PC-9 (cell line): Measurements from ENCODE around the gene C1orf167. TPM values are rescaled to one million over a fixed set of nuclear protein-coding genes. Genes with fewer than 3 reads are reported as not detected.

ENCODE experiments used
- Bru-seq: library from RNA; stranded (reverse); fragments of 400-500 nt; gene quantifications from one replicate; lab custom pipeline; 2021; lab: Mats Ljungman, UMichigan
- BruChase-seq, 2 experiments: library from RNA; stranded (reverse); fragments of 400-500 nt; gene quantifications; one replicate each; lab custom pipeline; 2021; lab: Mats Ljungman, UMichigan
- BruUV-seq: library from RNA; stranded (reverse); fragments of 400-500 nt; replicated peaks from 2 replicates; lab custom pipeline; 2021; lab: Mats Ljungman, UMichigan
- CTCF ChIA-PET: fragments of 300-600 bp; sonication (Branson Sonifier 250); formaldehyde crosslinking; loops from one replicate; lab custom pipeline; 2022; ENCODE audit warnings: antibody characterized with exemption; lab: Charles Lee
- POLR2A ChIA-PET: fragments of 300-600 bp; sonication (Branson Sonifier 250); formaldehyde crosslinking; loops from one replicate; lab custom pipeline; 2022; ENCODE audit warnings: antibody characterized with exemption; ENCODE audit not compliant: unreplicated experiment; lab: Charles Lee
- DNase-seq, 2 experiments: peaks; one replicate each; pipeline versions ENCODE4 v3.0.0 to v3.0.0-alpha.2; 2015 to 2022; ENCODE audit warnings: mixed read lengths in 1 of 2
- H2AFZ ChIP-seq: fragments of 200-600 bp; sonication (generic); 2 replicates; pipeline ENCODE4 v1.8.1; 2017; ENCODE audit warnings: antibody characterized with exemption
- H3F3A ChIP-seq: fragments of 200-600 bp; sonication (generic); 2 replicates; pipeline ENCODE4 v1.8.1; 2017; ENCODE audit warnings: antibody characterized with exemption, mild to moderate bottlenecking, low read depth; ENCODE audit not compliant: insufficient read depth
- H3K27ac ChIP-seq: fragments of 200-600 bp; sonication (generic); 2 replicates; pipeline ENCODE4 v1.6.1; 2016; ENCODE audit warnings: mixed run types
- H3K27me3 ChIP-seq: fragments of 200-600 bp; sonication (generic); 2 replicates; pipeline ENCODE4 v1.6.1; 2016; ENCODE audit warnings: low read depth, mixed run types; ENCODE audit not compliant: insufficient read depth
- H3K36me3 ChIP-seq: fragments of 200-600 bp; sonication (generic); 2 replicates; pipeline ENCODE4 v1.6.1; 2016; ENCODE audit warnings: low read depth, mixed run types
- H3K4me1 ChIP-seq: fragments of 200-600 bp; sonication (generic); replicated peaks from 2 replicates; pipeline ENCODE4 v1.6.1; 2016; ENCODE audit warnings: mixed run types; ENCODE audit not compliant: insufficient read depth
- H3K4me2 ChIP-seq: fragments of 200-600 bp; sonication (generic); 2 replicates; pipeline ENCODE4 v1.6.1; 2017; ENCODE audit warnings: mixed run types
- H3K4me3 ChIP-seq: fragments of 200-600 bp; sonication (generic); 2 replicates; pipeline ENCODE4 v1.6.1; 2016; ENCODE audit warnings: mixed run types
- H3K79me2 ChIP-seq: fragments of 200-600 bp; sonication (generic); 2 replicates; pipeline ENCODE4 v1.6.1; 2017; ENCODE audit warnings: low read depth, mixed run types
- H3K9me2 ChIP-seq: fragments of 200-600 bp; sonication (generic); 2 replicates; pipeline ENCODE4 v1.8.1; 2017; ENCODE audit warnings: mild to moderate bottlenecking; ENCODE audit not compliant: insufficient read depth
- H3K9me3 ChIP-seq: fragments of 200-600 bp; sonication (generic); 2 replicates; pipeline ENCODE4 v1.8.1; 2016; ENCODE audit warnings: low read depth; ENCODE audit not compliant: insufficient read depth
- H4K20me1 ChIP-seq: fragments of 200-600 bp; sonication (generic); 2 replicates; pipeline ENCODE4 v1.8.1; 2017; ENCODE audit not compliant: insufficient read depth
- CTCF ChIP-seq: fragments of 200-600 bp; sonication (generic); conservative IDR thresholded peaks from 2 replicates; pipeline ENCODE4 v1.6.1; 2017; ENCODE audit warnings: mixed run types, antibody characterized with exemption, mild to moderate bottlenecking, moderate library complexity
- EZH2 ChIP-seq: fragments of 200-600 bp; sonication (generic); IDR thresholded peaks from 2 replicates; pipeline ENCODE4 v1.8.0; 2017; ENCODE audit warnings: antibody characterized with exemption, low read depth
- intact Hi-C: fragments of 100-400 bp; cut with micrococcal nuclease; formaldehyde crosslinking; loops from one replicate; pipeline ENCODE4 v1.10.0; 2022; ENCODE audit not compliant: unreplicated experiment
- long read RNA-seq: library from polyadenylated mRNA; stranded (forward); transcript quantifications from one replicate; pipeline ENCODE4 v2.0.0, GENCODE V29; 2022
- total RNA-seq: library from RNA; stranded (reverse); gene quantifications from 2 replicates; pipeline ENCODE4 v1.2.3, GENCODE V29; 2021

Gene C1orf167
- not detected in 2 replicates for total RNA-seq
- not detected for Bru-seq, nascent RNA
- percentile 5 among the genes with signal in this experiment for BruChase-seq, experiment 1, labeled RNA remaining after a 2-hour chase
- percentile 2 among the genes with signal in this experiment for BruChase-seq, experiment 2, labeled RNA remaining after a 6-hour chase
- long read RNA-seq, partial matches to known transcripts = 0 of 2 reads
- long read RNA-seq, other reads (novel, unspliced or antisense) = 2 of 2 reads

GRCh38 chr1:11761988-11762406 lies at the start of gene C1orf167:
Gene C1orf167 (plus strand): TSS chr1:11762193. CDS start chr1:11764401, 2,208 bp downstream.
- Histone ChIP-seq H3K4me3 (no peak within 1 kb of the TSS), H3K4me2 (no peak within 1 kb of the TSS), H3K9me2 (no peaks in the 10 kb centered on the region), H2AFZ (no peak within 1 kb of the TSS), H3K4me1 (no peaks in the 10 kb centered on the region), H3K9me3 (no peaks in the 10 kb centered on the region), H3K27me3 (no peaks in the 10 kb centered on the region), H3K27ac (no peak within 1 kb of the TSS), H4K20me1 (no peaks in the 10 kb centered on the region), H3K79me2 (no peaks in the 10 kb centered on the region), H3F3A (no peaks in the 10 kb centered on the region), H3K36me3 (no peaks in the 10 kb centered on the region)
- intact Hi-C loops = no loop called here
- ChIA-PET POLR2A (no interaction called here), CTCF (no interaction called here)
- TF ChIP-seq CTCF (no peak), EZH2 (no peak)
- BruUV-seq = no TSS peak
- DNase-seq = peak in 1 of 2 experiments; percentile 35

- Histone ChIP-seq H3K9me2 (no peaks in the 10 kb centered on the region), H3K4me3 (no peak overlapping the region), H3F3A (peaks cover 3% of the 10 kb centered on the region; the same call in 1 of the 2 replicates), H3K4me2 (no peak overlapping the region), H3K9me3 (no peaks in the 10 kb centered on the region), H3K27me3 (peaks cover 12% of the 10 kb centered on the region), H3K27ac (no peak overlapping the region), H3K4me1 (no peaks in the 10 kb centered on the region; the same call in 1 of the 2 replicates), H2AFZ (no peak overlapping the region), H3K36me3 (no peaks in the 10 kb centered on the region), H3K79me2 (no peaks in the 10 kb centered on the region), H4K20me1 (no peaks in the 10 kb centered on the region)
- ChIA-PET POLR2A (no interaction called here), CTCF (no interaction called here)
- BruUV-seq = no TSS peak
- intact Hi-C loops = no loop called here
- TF ChIP-seq CTCF = no peak
- TF ChIP-seq EZH2 = no peak
- DNase-seq = no peak
Measured at GRCh38 chr1:11712285-11712684, 49.7 kb upstream of the C1orf167 start.

- no peak overlapping the region for H3K27ac ChIP-seq
- intact Hi-C loops = no loop called here
- no peaks in the 10 kb centered on the region for H4K20me1 ChIP-seq
- H3K4me1 ChIP-seq = no peaks in the 10 kb centered on the region; the same call in 1 of the 2 replicates
- no peak overlapping the region for H3K4me3 ChIP-seq
- POLR2A ChIA-PET = no interaction called here
- no peak for DNase-seq
- BruUV-seq = no TSS peak
- peaks cover 12% of the 10 kb centered on the region for H3K27me3 ChIP-seq
- no peaks in the 10 kb centered on the region for H3K9me3 ChIP-seq
- CTCF ChIA-PET = no interaction called here
- TF ChIP-seq EZH2 (no peak), CTCF (no peak)
- H3K9me2 ChIP-seq = no peaks in the 10 kb centered on the region
- H3K36me3 ChIP-seq = no peaks in the 10 kb centered on the region
- H3F3A ChIP-seq = no peaks in the 10 kb centered on the region
- H3K79me2 ChIP-seq = no peaks in the 10 kb centered on the region
- H2AFZ ChIP-seq = no peak overlapping the region
- no peak overlapping the region for H3K4me2 ChIP-seq
Measured at GRCh38 chr1:11713095-11713494, 48.9 kb upstream of the C1orf167 start.
